HEK293T (cell line): ENCODE data around the gene ZKSCAN8.

Source experiments
- CTCF ChIA-PET: fragments of 350-600 bp; formaldehyde crosslinking; extraction: SDS; loops from one replicate; lab custom pipeline; 2021; ENCODE audit warnings: antibody characterized with exemption, inconsistent platforms; lab: Yijun Ruan, JAX
- POLR2A ChIA-PET: fragments of 350-600 bp; formaldehyde crosslinking; extraction: SDS; loops from one replicate; lab custom pipeline; 2020; ENCODE audit warnings: antibody characterized with exemption, inconsistent platforms; lab: Yijun Ruan, JAX
- DNase-seq: peaks from one replicate; pipeline ENCODE4 v3.0.0; 2012; ENCODE audit warnings: mixed read lengths; ENCODE audit errors: extremely low spot score
- ARNT ChIP-seq: fragments of 450-650 bp; IDR thresholded peaks from 2 replicates; pipeline ENCODE4 v1.6.1; 2017; ENCODE audit warnings: mild to moderate bottlenecking
- BHLHE40 ChIP-seq: fragments of 450-650 bp; IDR thresholded peaks from 2 replicates; pipeline ENCODE4 v1.6.1; 2016; ENCODE audit warnings: mild to moderate bottlenecking, moderate library complexity, borderline replicate concordance
- CTBP1 ChIP-seq: fragments of 450-650 bp; IDR thresholded peaks from 2 replicates; pipeline ENCODE4 v1.6.1; 2016; ENCODE audit warnings: borderline replicate concordance
- ELF4 ChIP-seq: fragments of 450-650 bp; IDR thresholded peaks from 2 replicates; pipeline ENCODE4 v1.6.1; 2017; ENCODE audit warnings: antibody characterized with exemption
- FOXA1 ChIP-seq: fragments of 450-650 bp; IDR thresholded peaks from 2 replicates; pipeline ENCODE4 v1.6.1; 2016; ENCODE audit warnings: mild to moderate bottlenecking
- FOXK2 ChIP-seq: fragments of 450-650 bp; IDR thresholded peaks from 2 replicates; pipeline ENCODE4 v1.6.1; 2016; ENCODE audit warnings: mild to moderate bottlenecking
- FOXM1 ChIP-seq: fragments of 450-650 bp; IDR thresholded peaks from 2 replicates; pipeline ENCODE4 v1.6.1; 2017; ENCODE audit warnings: mild to moderate bottlenecking, borderline replicate concordance
- HDGF ChIP-seq: fragments of 450-650 bp; IDR thresholded peaks from 2 replicates; pipeline ENCODE4 v1.6.1; 2017; ENCODE audit warnings: antibody characterized with exemption, borderline replicate concordance
- L3MBTL2 ChIP-seq: fragments of 450-650 bp; conservative IDR thresholded peaks from 2 replicates; pipeline ENCODE4 v1.6.1; 2016; ENCODE audit warnings: mild to moderate bottlenecking
- LEF1 ChIP-seq: fragments of 450-650 bp; IDR thresholded peaks from 2 replicates; pipeline ENCODE4 v1.6.1; 2017; ENCODE audit warnings: mild to moderate bottlenecking, borderline replicate concordance
- NFRKB ChIP-seq: fragments of 450-650 bp; IDR thresholded peaks from 2 replicates; pipeline ENCODE4 v1.6.1; 2016; ENCODE audit warnings: mild to moderate bottlenecking, moderate library complexity
- PKNOX1 ChIP-seq: fragments of 450-650 bp; IDR thresholded peaks from 2 replicates; pipeline ENCODE4 v1.6.1; 2016
- SP1 ChIP-seq: fragments of 450-650 bp; IDR thresholded peaks from 2 replicates; pipeline ENCODE4 v1.6.1; 2017
- SUZ12 ChIP-seq: fragments of 450-650 bp; IDR thresholded peaks from 2 replicates; pipeline ENCODE4 v1.6.1; 2016; ENCODE audit warnings: mild to moderate bottlenecking
- TARDBP ChIP-seq: fragments of 450-650 bp; IDR thresholded peaks from 2 replicates; pipeline ENCODE4 v1.6.1; 2016
- ZNF384 ChIP-seq: fragments of 450-650 bp; IDR thresholded peaks from 2 replicates; pipeline ENCODE4 v1.6.1; 2016

ZKSCAN8 gene

GRCh38 chr6:28154357-28154756 is 12.7 kb downstream of the ZKSCAN8 start:
- ChIA-PET POLR2A (interaction anchor here (1.0 to 3.5 kb wide), 2 partner anchors 13 to 181 kb away, joined by 3 to 30 read pairs; partner anchors contain the start of genes ZKSCAN8 and ZSCAN31), CTCF (no interaction called here)
- TF ChIP-seq CTBP1 (no peak), SUZ12 (no peak), L3MBTL2 (no peak), ZNF384 (no peak), TARDBP (no peak), ELF4 (no peak), SP1 (no peak), HDGF (no peak), LEF1 (no peak), NFRKB (no peak), FOXK2 (no peak), FOXM1 (no peak), BHLHE40 (no peak), ARNT (no peak)
- no peak for DNase-seq

GRCh38 chr6:28158318-28158717 is 16.6 kb downstream of the ZKSCAN8 start:
- ChIA-PET POLR2A (no interaction called here), CTCF (no interaction called here)
- TF ChIP-seq SUZ12 (no peak), BHLHE40 (no peak), CTBP1 (no peak), ELF4 (no peak), PKNOX1 (no peak)
- no peak for DNase-seq

DNA sequence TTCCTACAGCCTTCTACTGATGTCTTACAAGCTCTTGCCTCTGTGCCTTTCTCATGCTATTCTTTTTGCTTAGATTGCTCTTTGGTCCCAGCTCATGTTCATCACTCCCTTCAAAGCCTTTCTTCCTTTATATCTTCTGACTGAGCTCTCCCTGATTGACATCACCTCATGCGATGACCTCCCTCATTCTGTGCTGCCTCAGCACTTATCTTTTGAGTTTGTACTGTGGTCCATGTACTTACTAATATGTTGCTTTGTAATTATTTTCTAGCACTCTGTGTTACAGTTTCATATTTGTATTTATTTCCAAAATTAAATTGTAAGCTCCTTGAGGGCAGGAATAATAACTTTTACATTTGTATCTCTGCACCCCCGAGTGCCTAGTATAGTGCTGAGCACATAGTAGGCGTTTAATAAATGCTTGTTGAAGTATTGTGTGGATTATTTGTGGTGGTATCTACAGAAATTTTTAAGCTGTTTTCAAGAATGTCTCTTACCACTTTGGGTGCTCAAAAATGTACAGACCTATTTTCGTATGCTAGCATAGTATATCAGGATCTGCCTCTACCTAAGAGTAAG is 17.4 kb downstream of the ZKSCAN8 start:
- POLR2A ChIA-PET: interaction anchor here (1.4 kb wide), 1 partner anchor 18 kb away, joined by 5 read pairs; the partner anchor contains the start of gene ZKSCAN8

GRCh38 chr6:28160233-28160632 is 18.6 kb downstream of the ZKSCAN8 start:
- no peak for DNase-seq
- POLR2A ChIA-PET: interaction anchor here (1.4 to 2.2 kb wide), 2 partner anchors 8 to 19 kb away, joined by 5 to 12 read pairs; partner anchors contain the start of gene ZKSCAN8
- CTCF ChIA-PET: interaction anchor here (0.6 kb wide), 1 partner anchor 358 kb away, joined by 3 read pairs; no protein-coding TSS in a partner anchor
- no peak for TF ChIP-seq SUZ12
- TF ChIP-seq ARNT: no peak
- TF ChIP-seq FOXM1: no peak
- no peak for TF ChIP-seq ELF4
- no peak for TF ChIP-seq PKNOX1
- no peak for TF ChIP-seq ZNF384
- no peak for TF ChIP-seq SP1
- no peak for TF ChIP-seq HDGF
- TF ChIP-seq FOXK2: no peak
- no peak for TF ChIP-seq NFRKB
- TF ChIP-seq TARDBP: no peak
- TF ChIP-seq CTBP1: no peak
- no peak for TF ChIP-seq FOXA1
- no peak for TF ChIP-seq LEF1
- TF ChIP-seq BHLHE40: no peak
- no peak for TF ChIP-seq L3MBTL2

More for the DNA sequence above, 17.4 kb downstream of the ZKSCAN8 start:
- DNase-seq: no peak
- TF ChIP-seq ARNT: no peak
- no peak for TF ChIP-seq PKNOX1
- no peak for TF ChIP-seq ELF4
- no peak for TF ChIP-seq SP1
- TF ChIP-seq CTBP1: no peak
- no peak for TF ChIP-seq FOXM1
- no peak for TF ChIP-seq HDGF
- no peak for TF ChIP-seq FOXA1
- no peak for TF ChIP-seq BHLHE40
- no peak for TF ChIP-seq NFRKB
- no peak for TF ChIP-seq L3MBTL2
- TF ChIP-seq SUZ12: no peak
- TF ChIP-seq LEF1: no peak
- TF ChIP-seq ZNF384: no peak
- TF ChIP-seq FOXK2: no peak
- TF ChIP-seq TARDBP: no peak
- CTCF ChIA-PET: no interaction called here

DNA sequence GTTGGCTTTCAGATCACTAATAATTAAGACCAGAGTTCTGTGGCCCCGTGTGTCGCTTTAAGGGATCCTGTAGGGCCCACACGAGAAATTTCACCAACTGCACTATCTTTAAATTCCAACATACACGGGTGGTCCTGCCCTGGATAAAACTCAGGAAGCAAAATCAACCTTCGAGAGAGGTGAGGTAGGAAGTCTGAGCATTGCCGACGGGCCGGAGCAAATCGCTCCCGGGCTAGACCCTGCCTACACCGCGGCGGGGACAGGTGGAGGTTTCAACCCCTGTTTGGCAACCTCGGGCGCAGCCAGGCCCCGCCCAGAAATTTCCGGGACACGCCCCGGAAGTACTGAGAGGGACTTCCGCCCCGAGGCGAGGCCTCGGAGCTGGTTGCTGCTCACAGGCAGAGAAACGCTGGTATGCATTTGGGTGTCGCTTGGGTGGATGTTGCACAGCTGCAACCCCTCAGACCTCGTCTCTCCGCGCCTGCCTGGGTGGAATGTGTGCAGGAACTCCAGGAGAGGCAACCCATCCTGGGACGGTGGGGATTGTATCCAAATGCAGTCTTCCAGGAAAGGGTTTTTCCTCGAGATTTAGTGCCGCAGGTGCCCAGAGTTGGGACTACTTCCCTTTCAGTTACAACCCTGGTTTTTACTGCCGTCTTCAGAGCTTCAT is 19.9 kb downstream of the ZKSCAN8 start:
- TF ChIP-seq NFRKB: no peak
- TF ChIP-seq FOXK2: no peak
- no peak for TF ChIP-seq BHLHE40
- TF ChIP-seq ARNT: no peak
- peak; percentile 73; the same call in 1 of the 2 replicates for TF ChIP-seq ELF4
- TF ChIP-seq LEF1: no peak
- no peak for TF ChIP-seq HDGF
- TF ChIP-seq L3MBTL2: peak; percentile 73
- ChIA-PET POLR2A (interaction anchor here (0.6 to 2.2 kb wide), 25 partner anchors 9 to 269 kb away, joined by 3 to 23 read pairs (median 4); partner anchors contain the start of genes PGBD1, ZKSCAN4, ZKSCAN8 and ZSCAN26), CTCF (no interaction called here)
- peak; percentile 93 for DNase-seq

GRCh38 chr6:28165563-28165962 is 23.9 kb downstream of the ZKSCAN8 start:
- no peak for TF ChIP-seq L3MBTL2
- no peak for TF ChIP-seq NFRKB
- no peak for TF ChIP-seq FOXK2
- TF ChIP-seq ARNT: no peak
- TF ChIP-seq FOXA1: no peak
- TF ChIP-seq ELF4: no peak
- POLR2A ChIA-PET: no interaction called here
- CTCF ChIA-PET: no interaction called here
- no peak for DNase-seq
